IPS-NIHi7 (cell line): Measurements from ENCODE around the gene FHIP2A.
"Not testable (repeated sequence)": the region's sequence is repeated elsewhere in the genome, so short reads cannot be mapped to it uniquely, and the experiment has no call there.

Experiments used
- DNase-seq: peaks from one replicate; pipeline ENCODE4 v3.0.0; 2012; ENCODE audit warnings: mixed read lengths; ENCODE audit errors: extremely low spot score

FHIP2A gene

GRCh38 chr10:114821293-114821914 lies at the start of gene FHIP2A:
TSS of gene FHIP2A (plus strand) at chr10:114821780. CDS start at chr10:114822079, 299 bp downstream.
- peak; percentile 92 for DNase-seq

GRCh38 chr10:114772496-114773196 lies 48.9 kb upstream of the FHIP2A start:
- no peak for DNase-seq

GRCh38 chr10:114773197-114773532 lies 48.4 kb upstream of the FHIP2A start:
- DNase-seq = no peak

- DNase-seq = not testable (repeated sequence)
Measured at GRCh38 chr10:114775082-114775481, 46.5 kb upstream of the FHIP2A start.

GRCh38 chr10:114777415-114777814 lies 44.2 kb upstream of the FHIP2A start:
- no peak for DNase-seq

- DNase-seq = no peak
Measured at GRCh38 chr10:114779803-114780576, 41.6 kb upstream of the FHIP2A start.

- peak; percentile 29 for DNase-seq
Measured at GRCh38 chr10:114780577-114781184, 40.9 kb upstream of the FHIP2A start.

GRCh38 chr10:114782666-114783065 lies 38.9 kb upstream of the FHIP2A start:
- no peak for DNase-seq

GRCh38 chr10:114783686-114784085 lies 37.9 kb upstream of the FHIP2A start:
- no peak for DNase-seq

GRCh38 chr10:114786492-114786891 lies 35.1 kb upstream of the FHIP2A start:
- peak; percentile 26 for DNase-seq

- not testable (repeated sequence) for DNase-seq
Measured at GRCh38 chr10:114787131-114787530, 34.4 kb upstream of the FHIP2A start.

GRCh38 chr10:114791768-114792167 lies 29.8 kb upstream of the FHIP2A start:
- no peak for DNase-seq

GRCh38 chr10:114795039-114795438 lies 26.5 kb upstream of the FHIP2A start:
- no peak for DNase-seq

GRCh38 chr10:114800361-114800760 lies 21.2 kb upstream of the FHIP2A start:
- no peak for DNase-seq

- DNase-seq = no peak
Measured at GRCh38 chr10:114801411-114801813, 20.2 kb upstream of the FHIP2A start.

- no peak for DNase-seq
Measured at GRCh38 chr10:114802177-114802576, 19.4 kb upstream of the FHIP2A start.

- no peak for DNase-seq
Measured at GRCh38 chr10:114806562-114807391, 14.8 kb upstream of the FHIP2A start.

GRCh38 chr10:114808982-114809381 lies 12.6 kb upstream of the FHIP2A start:
- no peak for DNase-seq

- DNase-seq = no peak
Measured at GRCh38 chr10:114810926-114811325, 10.7 kb upstream of the FHIP2A start.

GRCh38 chr10:114811862-114812261 lies 9.7 kb upstream of the FHIP2A start:
- no peak for DNase-seq

GRCh38 chr10:114815791-114816190 lies 5.8 kb upstream of the FHIP2A start:
- no peak for DNase-seq
